ENCODE data around the gene AMOTL2. TPM values are rescaled to one million over a fixed set of nuclear protein-coding genes. Genes with fewer than 3 reads are reported as not detected.

Gene AMOTL2
- total and polyA plus RNA-seq, 7 donors = 4.0 to 36.6 (median 16.5) TPM

- Histone ChIP-seq H3K27me3 (ENCODE audit: insufficient read depth in 3 of 3, low read length in 2 of 3) (peaks cover 0 to 4% (median 0%) of the 10 kb centered on the region in 3 donors), H3K4me1 (no peaks in the 10 kb centered on the region), H3K9me3 (no peaks in the 10 kb centered on the region), H3K36me3 (ENCODE audit: insufficient read depth in 1 of 2, low read depth in 1 of 2) (no peaks in the 10 kb centered on the region), H3K27ac (no peak overlapping the region), H3K4me3 (no peak overlapping the region)
- intact Hi-C loops (cut with DNase I) = loop anchor here in 1 of 2 donors (5.0 kb wide), 2 partner anchors 67 to 178 kb away; no protein-coding TSS in a partner anchor
- no peak for TF ChIP-seq CTCF (IDR thresholded peaks at IDR 0.05)
- no peak for DNase-seq
- no peak for ATAC-seq
- WGBS, 3 donors = 89 to 95% (median 92%) methylated on average over 1 of the region's 1 CpG
These were observed 15.6 kb upstream of the AMOTL2 start for GRCh38 chr3:134389865-134390264.

- H3K27me3 ChIP-seq (ENCODE audit: insufficient read depth in 3 of 3, low read length in 2 of 3) = peaks cover 0 to 4% (median 0%) of the 10 kb centered on the region in 3 donors
- TF ChIP-seq CTCF (IDR thresholded peaks at IDR 0.05) = no peak
- ATAC-seq = no peak
- H3K4me1 ChIP-seq = no peaks in the 10 kb centered on the region
- intact Hi-C loops (cut with DNase I) = loop anchor here in 1 of 2 donors (5.0 kb wide), 2 partner anchors 68 to 177 kb away; no protein-coding TSS in a partner anchor
- no peak overlapping the region for H3K4me3 ChIP-seq
- no peaks in the 10 kb centered on the region for H3K36me3 ChIP-seq (ENCODE audit: insufficient read depth in 1 of 2, low read depth in 1 of 2)
- no peaks in the 10 kb centered on the region for H3K9me3 ChIP-seq
- WGBS, 3 donors = 72 to 78% (median 75%) methylated on average over 10 of the region's 10 CpGs
- no peak for DNase-seq
- H3K27ac ChIP-seq = no peak overlapping the region
These were observed 14.7 kb upstream of the AMOTL2 start for GRCh38 chr3:134388788-134389485.

- TF ChIP-seq CTCF (IDR thresholded peaks at IDR 0.05) = no peak
- no peak for DNase-seq
- Histone ChIP-seq H3K4me1 (no peaks in the 10 kb centered on the region), H3K27me3 (ENCODE audit: insufficient read depth in 3 of 3, low read length in 2 of 3) (peaks cover 0 to 4% (median 0%) of the 10 kb centered on the region in 3 donors), H3K4me3 (no peak overlapping the region), H3K36me3 (ENCODE audit: insufficient read depth in 1 of 2, low read depth in 1 of 2) (no peaks in the 10 kb centered on the region), H3K27ac (no peak overlapping the region), H3K9me3 (no peaks in the 10 kb centered on the region)
- 51 to 68% (median 67%) methylated on average over 1 of the region's 1 CpG for WGBS, 3 donors
- ATAC-seq = no peak
- intact Hi-C loops (cut with DNase I) = loop anchor here in 1 of 2 donors (5.0 kb wide), 2 partner anchors 69 to 176 kb away; no protein-coding TSS in a partner anchor
These were observed 14.0 kb upstream of the AMOTL2 start for GRCh38 chr3:134388292-134388691.

GRCh38 chr3:134387293-134387692 is 13.0 kb upstream of the AMOTL2 start:
- Histone ChIP-seq H3K27ac (no peak overlapping the region), H3K36me3 (ENCODE audit: insufficient read depth in 1 of 2, low read depth in 1 of 2) (no peaks in the 10 kb centered on the region), H3K27me3 (ENCODE audit: insufficient read depth in 3 of 3, low read length in 2 of 3) (peaks cover 0 to 4% (median 0%) of the 10 kb centered on the region in 3 donors), H3K9me3 (no peaks in the 10 kb centered on the region), H3K4me3 (no peak overlapping the region), H3K4me1 (no peaks in the 10 kb centered on the region)
- DNase-seq (no peak), ATAC-seq (no peak)
- WGBS, 3 donors = 92 to 98% (median 94%) methylated on average over 3 of the region's 3 CpGs
- intact Hi-C loops (cut with DNase I) = loop anchor here in 1 of 2 donors (5.0 kb wide), 2 partner anchors 70 to 175 kb away; no protein-coding TSS in a partner anchor
- TF ChIP-seq CTCF (IDR thresholded peaks at IDR 0.05) = no peak
